ENCODE results near the gene USP33. TPM values are rescaled to one million over a fixed set of nuclear protein-coding genes. Genes with fewer than 3 reads are reported as not detected.

The USP33 gene
- total and polyA plus RNA-seq, 2 of the 13 experiments (the other 11 are each of a cell fraction or from before 2014, with no cell fraction given), result 32.0 to 49.1 TPM

GRCh38 chr1:77682460-77683159 is 77.0 kb downstream of the USP33 start, which contains the start of gene ZZZ3 (continued):
- no peak for TF ChIP-seq ZNF616 (CRISPR knock-in tag; IDR thresholded peaks at IDR 0.05; ENCODE audit: low read depth)
- no peak for TF ChIP-seq FOXM1 (CRISPR knock-in tag; IDR thresholded peaks at IDR 0.05)
- TF ChIP-seq ZBTB33 (CRISPR knock-in tag; IDR thresholded peaks at IDR 0.05), result no peak
- TF ChIP-seq HMGXB3 (CRISPR knock-in tag; IDR thresholded peaks at IDR 0.05; ENCODE audit: borderline replicate concordance), result no peak
- TF ChIP-seq MEF2D (CRISPR knock-in tag; IDR thresholded peaks at IDR 0.05), result no peak
- TF ChIP-seq ZNF263 (CRISPR knock-in tag; IDR thresholded peaks at IDR 0.05), result no peak
- TF ChIP-seq REPIN1 (CRISPR knock-in tag; IDR thresholded peaks at IDR 0.05; ENCODE audit: borderline replicate concordance, low read depth), result peak; percentile 18
- no peak for TF ChIP-seq RFXANK (CRISPR knock-in tag; IDR thresholded peaks at IDR 0.05)
- TF ChIP-seq ASH2L (IDR thresholded peaks at IDR 0.05; ENCODE audit: insufficient read length, low read depth, low read length), result peak; percentile 88
- TF ChIP-seq SOX6 (IDR thresholded peaks at IDR 0.05), result no peak
- TF ChIP-seq SOX6 (CRISPR knock-in tag; IDR thresholded peaks at IDR 0.05), result peak; percentile 38
- peak; percentile 78 for TF ChIP-seq POLR2G (IDR thresholded peaks at IDR 0.05; ENCODE audit: low read depth, low read length)
- no peak for TF ChIP-seq ATAD3A (CRISPR knock-in tag; IDR thresholded peaks at IDR 0.05)
- no peak; the same call in 1 of the 2 replicates for TF ChIP-seq ZNF788 (CRISPR knock-in tag; IDR thresholded peaks at IDR 0.05; ENCODE audit: borderline replicate concordance)
- TF ChIP-seq EEA1 (CRISPR knock-in tag; IDR thresholded peaks at IDR 0.05; ENCODE audit: borderline replicate concordance), result 0 out of 2 replicates have a peak, but pooled peaks have one; percentile 8
- no peak for TF ChIP-seq REL (CRISPR knock-in tag; conservative IDR thresholded peaks at IDR 0.05)
- TF ChIP-seq ZNF614 (CRISPR knock-in tag; IDR thresholded peaks at IDR 0.05; ENCODE audit: borderline replicate concordance), result no peak
- peak; percentile 43 for TF ChIP-seq PPARG (CRISPR knock-in tag; conservative IDR thresholded peaks at IDR 0.05)
- 0 out of 2 replicates have a peak, but pooled peaks have one; percentile 64 for TF ChIP-seq ZNF343 (CRISPR knock-in tag; IDR thresholded peaks at IDR 0.05)
- 0 out of 2 replicates have a peak, but pooled peaks have one; percentile 13 for TF ChIP-seq GATA4 (IDR thresholded peaks at IDR 0.05; ENCODE audit: borderline replicate concordance, low read depth)
- TF ChIP-seq THAP7 (CRISPR knock-in tag; IDR thresholded peaks at IDR 0.05), result no peak
- TF ChIP-seq KLF6 (CRISPR knock-in tag; IDR thresholded peaks at IDR 0.05), result no peak
- TF ChIP-seq HNF4G (IDR thresholded peaks at IDR 0.05; ENCODE audit: borderline replicate concordance, low read depth, low read length), result 0 out of 2 replicates have a peak, but pooled peaks have one; percentile 9
- TF ChIP-seq HNF4G (CRISPR knock-in tag; IDR thresholded peaks at IDR 0.05; ENCODE audit: borderline replicate concordance, low read depth), result no peak
